Gastroesophageal sphincter (tissue), 3 donors: Measurements from ENCODE around the gene HACL1.

Experiments used
- EP300 ChIP-seq: sonication (generic); formaldehyde crosslinking; IDR thresholded peaks from one replicate; pipeline ENCODE4 v1.6.1; 2017; ENCODE audit warnings: antibody characterized with exemption, mild to moderate bottlenecking
- TF ChIP-seq, protein P1 (sequence below), 4 experiments: fragments of 200-600 bp in 2 of 4; fragments of 450-650 bp in 2 of 4; sonication (generic) in 1 of 4; IDR thresholded peaks; one replicate each; pipeline ENCODE4 v1.5.1; 2017 to 2019; ENCODE audit warnings: antibody characterized with exemption in 4 of 4, mild to moderate bottlenecking in 2 of 4, moderate library complexity in 2 of 4

DNA sequence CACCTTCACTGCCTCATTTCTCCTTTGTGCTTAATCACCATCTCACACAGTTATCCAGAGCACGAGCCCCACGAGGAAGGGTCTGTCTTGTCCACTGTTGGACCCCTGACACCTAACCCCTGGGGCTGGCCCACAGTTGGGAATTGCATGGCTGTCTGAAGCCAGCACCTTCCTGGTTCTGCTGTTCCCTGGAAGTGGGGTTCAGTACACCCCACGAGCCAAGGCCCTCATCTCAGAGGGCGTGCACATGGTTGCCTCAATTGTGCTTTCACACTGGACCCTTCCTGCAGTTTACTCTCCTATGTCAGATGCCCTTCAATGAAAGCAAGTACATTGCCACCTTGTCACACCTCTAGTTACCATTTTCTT is 30.8 kb upstream of the HACL1 start:
- TF ChIP-seq, protein P1, sequence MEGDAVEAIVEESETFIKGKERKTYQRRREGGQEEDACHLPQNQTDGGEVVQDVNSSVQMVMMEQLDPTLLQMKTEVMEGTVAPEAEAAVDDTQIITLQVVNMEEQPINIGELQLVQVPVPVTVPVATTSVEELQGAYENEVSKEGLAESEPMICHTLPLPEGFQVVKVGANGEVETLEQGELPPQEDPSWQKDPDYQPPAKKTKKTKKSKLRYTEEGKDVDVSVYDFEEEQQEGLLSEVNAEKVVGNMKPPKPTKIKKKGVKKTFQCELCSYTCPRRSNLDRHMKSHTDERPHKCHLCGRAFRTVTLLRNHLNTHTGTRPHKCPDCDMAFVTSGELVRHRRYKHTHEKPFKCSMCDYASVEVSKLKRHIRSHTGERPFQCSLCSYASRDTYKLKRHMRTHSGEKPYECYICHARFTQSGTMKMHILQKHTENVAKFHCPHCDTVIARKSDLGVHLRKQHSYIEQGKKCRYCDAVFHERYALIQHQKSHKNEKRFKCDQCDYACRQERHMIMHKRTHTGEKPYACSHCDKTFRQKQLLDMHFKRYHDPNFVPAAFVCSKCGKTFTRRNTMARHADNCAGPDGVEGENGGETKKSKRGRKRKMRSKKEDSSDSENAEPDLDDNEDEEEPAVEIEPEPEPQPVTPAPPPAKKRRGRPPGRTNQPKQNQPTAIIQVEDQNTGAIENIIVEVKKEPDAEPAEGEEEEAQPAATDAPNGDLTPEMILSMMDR (IDR thresholded peaks at IDR 0.05) = no peak
- TF ChIP-seq EP300 = no peak
